GM12873 (cell line): ENCODE measurements around the gene SERPINE1.
A peak's percentile ranks its signal among the peaks of the same experiment; 100 is the strongest.

Experiments used
- TF ChIP-seq, protein P1 (sequence below): IDR thresholded peaks from 2 replicates; pipeline ENCODE4 v1.5.1; 2012; ENCODE audit warnings: low read depth, mild to moderate bottlenecking, moderate library complexity, low read length, control low read depth; ENCODE audit not compliant: insufficient read depth; ENCODE audit errors: missing control alignments

SERPINE1 gene

GRCh38 chr7:101088069-101088425 lies 38.9 kb upstream of the SERPINE1 start:
- TF ChIP-seq, protein P1, sequence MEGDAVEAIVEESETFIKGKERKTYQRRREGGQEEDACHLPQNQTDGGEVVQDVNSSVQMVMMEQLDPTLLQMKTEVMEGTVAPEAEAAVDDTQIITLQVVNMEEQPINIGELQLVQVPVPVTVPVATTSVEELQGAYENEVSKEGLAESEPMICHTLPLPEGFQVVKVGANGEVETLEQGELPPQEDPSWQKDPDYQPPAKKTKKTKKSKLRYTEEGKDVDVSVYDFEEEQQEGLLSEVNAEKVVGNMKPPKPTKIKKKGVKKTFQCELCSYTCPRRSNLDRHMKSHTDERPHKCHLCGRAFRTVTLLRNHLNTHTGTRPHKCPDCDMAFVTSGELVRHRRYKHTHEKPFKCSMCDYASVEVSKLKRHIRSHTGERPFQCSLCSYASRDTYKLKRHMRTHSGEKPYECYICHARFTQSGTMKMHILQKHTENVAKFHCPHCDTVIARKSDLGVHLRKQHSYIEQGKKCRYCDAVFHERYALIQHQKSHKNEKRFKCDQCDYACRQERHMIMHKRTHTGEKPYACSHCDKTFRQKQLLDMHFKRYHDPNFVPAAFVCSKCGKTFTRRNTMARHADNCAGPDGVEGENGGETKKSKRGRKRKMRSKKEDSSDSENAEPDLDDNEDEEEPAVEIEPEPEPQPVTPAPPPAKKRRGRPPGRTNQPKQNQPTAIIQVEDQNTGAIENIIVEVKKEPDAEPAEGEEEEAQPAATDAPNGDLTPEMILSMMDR, result no peak

DNA sequence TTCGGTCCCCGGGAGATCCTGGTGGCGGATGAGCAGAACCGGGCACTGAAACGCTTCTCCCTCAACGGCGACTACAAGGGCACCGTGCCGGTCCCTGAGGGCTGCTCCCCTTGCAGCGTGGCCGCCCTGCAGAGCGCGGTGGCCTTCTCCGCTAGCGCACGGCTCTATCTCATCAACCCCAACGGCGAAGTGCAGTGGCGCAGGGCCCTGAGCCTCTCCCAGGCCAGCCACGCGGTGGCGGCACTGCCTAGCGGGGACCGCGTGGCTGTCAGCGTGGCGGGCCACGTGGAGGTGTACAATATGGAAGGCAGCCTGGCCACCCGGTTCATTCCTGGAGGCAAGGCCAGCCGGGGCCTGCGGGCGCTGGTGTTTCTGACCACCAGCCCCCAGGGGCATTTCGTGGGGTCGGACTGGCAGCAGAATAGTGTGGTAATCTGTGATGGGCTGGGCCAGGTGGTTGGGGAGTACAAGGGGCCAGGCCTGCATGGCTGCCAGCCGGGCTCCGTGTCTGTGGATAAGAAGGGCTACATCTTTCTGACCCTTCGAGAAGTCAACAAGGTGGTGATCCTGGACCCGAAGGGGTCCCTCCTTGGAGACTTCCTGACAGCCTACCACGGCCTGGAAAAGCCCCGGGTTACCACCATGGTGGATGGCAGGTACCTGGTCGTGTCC lies 37.9 kb upstream of the SERPINE1 start:
- TF ChIP-seq, protein P1, result no peak

DNA sequence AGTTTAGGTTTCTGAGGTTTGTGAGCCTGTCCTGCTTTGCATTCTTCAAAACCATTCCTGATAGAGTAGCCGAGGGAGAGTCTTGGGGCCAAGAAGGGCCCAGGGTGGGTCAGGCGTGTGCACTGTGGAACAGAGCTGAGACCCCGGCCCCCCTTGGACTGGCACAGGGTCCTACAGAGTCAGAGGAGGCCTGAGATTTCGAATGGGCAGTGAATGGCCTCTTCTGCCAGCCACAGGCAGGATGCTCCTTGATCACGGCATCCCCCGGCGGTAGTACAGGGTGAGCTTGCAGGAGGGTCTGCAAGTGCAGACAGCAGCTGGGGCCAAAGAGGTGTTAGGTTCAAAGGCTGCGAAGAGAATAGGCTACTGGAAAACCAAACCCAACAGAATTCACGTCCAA lies 37.0 kb upstream of the SERPINE1 start:
- TF ChIP-seq, protein P1, result no peak

GRCh38 chr7:101093906-101094305 lies 33.0 kb upstream of the SERPINE1 start:
- TF ChIP-seq, protein P1, result no peak

- TF ChIP-seq, protein P1, result no peak
These were observed 32.5 kb upstream of the SERPINE1 start for GRCh38 chr7:101094376-101094775.

GRCh38 chr7:101094791-101095375 lies 32.0 kb upstream of the SERPINE1 start:
- TF ChIP-seq, protein P1, result peak; percentile 67

DNA sequence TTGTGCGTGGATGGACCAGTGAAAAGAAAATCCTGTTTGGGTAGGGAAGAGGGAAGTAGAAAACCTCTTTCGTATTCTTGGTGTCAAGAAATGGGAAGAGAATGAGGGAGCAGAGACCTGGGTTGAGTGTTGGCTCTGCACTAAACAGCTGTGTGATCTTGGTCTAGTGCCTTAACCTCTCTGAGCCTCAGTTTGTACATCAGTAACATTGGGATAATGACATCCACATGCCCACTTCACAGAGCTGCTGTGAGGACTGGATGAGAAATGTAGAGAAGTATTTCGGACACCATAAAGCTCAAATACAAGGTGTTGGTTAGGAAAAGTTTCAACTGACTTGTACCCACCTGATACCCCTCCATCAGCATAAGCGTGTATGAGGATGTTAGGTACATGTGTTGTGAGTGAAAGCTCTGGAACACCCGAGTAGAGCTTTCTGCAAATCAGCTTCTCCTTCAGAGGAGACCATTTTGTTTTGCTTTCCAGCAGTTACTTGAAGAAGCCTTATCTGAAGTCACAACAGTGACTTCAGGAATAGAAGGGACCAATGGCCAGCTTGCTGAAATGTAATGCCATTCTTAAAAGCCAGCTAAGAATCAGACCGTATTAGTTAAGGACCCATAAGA lies 30.5 kb upstream of the SERPINE1 start:
- TF ChIP-seq, protein P1, result no peak
